HEK293 (cell line): Measurements from ENCODE around the gene NRF1.

Experiments used
- CTCF ChIA-PET: fragments of 350-600 bp; formaldehyde crosslinking; extraction: SDS; loops from one replicate; lab custom pipeline; 2021; ENCODE audit warnings: antibody characterized with exemption; lab: Yijun Ruan, JAX
- POLR2A ChIA-PET: fragments of 300-600 bp; formaldehyde crosslinking; extraction: SDS; loops from one replicate; lab custom pipeline; 2020; ENCODE audit warnings: antibody characterized with exemption, inconsistent platforms; lab: Yijun Ruan, JAX
- H3K27ac ChIP-seq: fragments of 200-500 bp; sonication (Bioruptor generic); 2 replicates; pipeline ENCODE4 v1.5.1; 2014; ENCODE audit warnings: low read depth, low read length, control low read depth, inconsistent platforms; ENCODE audit errors: extremely low read depth
- H3K36me3 ChIP-seq, 2 experiments: fragments of 200-500 bp in 1 of 2; sonication (Bioruptor generic) in 1 of 2; 1 replicate in 1 of 2; 2 replicates in 1 of 2; pipeline ENCODE4 v1.5.1; 2014 to 2017; ENCODE audit warnings: inconsistent platforms in 2 of 2, low read length in 2 of 2; ENCODE audit not compliant: control insufficient read depth in 2 of 2, insufficient read depth in 1 of 2
- H3K4me1 ChIP-seq: fragments of 200-500 bp; sonication (Bioruptor generic); 2 replicates; pipeline ENCODE4 v1.5.1; 2014; ENCODE audit warnings: mild to moderate bottlenecking, low read length, inconsistent platforms; ENCODE audit not compliant: control insufficient read depth, insufficient read depth
- H3K4me3 ChIP-seq: 2 replicates; pipeline ENCODE4 v1.5.1; 2011; ENCODE audit warnings: low read depth, mild to moderate bottlenecking, control low read depth, low read length, moderate library complexity
- H3K9me3 ChIP-seq: fragments of 200-500 bp; sonication (Bioruptor generic); 2 replicates; pipeline ENCODE4 v1.5.1; 2014; ENCODE audit warnings: low read depth, low read length, inconsistent platforms; ENCODE audit not compliant: control insufficient read depth, insufficient read depth
- IKZF3 ChIP-seq: fragments of 450-650 bp; IDR thresholded peaks from 2 replicates; pipeline ENCODE4 v1.5.0; 2018; ENCODE audit warnings: missing biosample characterization, mild to moderate bottlenecking, missing genetic modification characterization, moderate library complexity
- PRDM1 ChIP-seq: fragments of 450-650 bp; formaldehyde crosslinking; IDR thresholded peaks from 2 replicates; pipeline ENCODE4; 2016; ENCODE audit warnings: missing biosample characterization, missing genetic modification characterization
- SP2 ChIP-seq: fragments of 450-650 bp; formaldehyde crosslinking; IDR thresholded peaks from 2 replicates; pipeline ENCODE4 v1.5.1; 2016; ENCODE audit warnings: missing biosample characterization, missing genetic modification characterization
- ZBTB1 ChIP-seq: fragments of 450-650 bp; formaldehyde crosslinking; IDR thresholded peaks from 2 replicates; pipeline ENCODE4 v1.5.1; 2016; ENCODE audit warnings: missing biosample characterization, missing genetic modification characterization
- ZNF214 ChIP-seq: fragments of 450-650 bp; formaldehyde crosslinking; IDR thresholded peaks from 2 replicates; pipeline ENCODE4 v1.5.1; 2017; ENCODE audit warnings: missing biosample characterization, mild to moderate bottlenecking, missing genetic modification characterization, borderline replicate concordance
- ZNF274 ChIP-seq, 2 experiments: fragments of 200-500 bp in 1 of 2; fragments of 450-650 bp in 1 of 2; sonication (Bioruptor generic) in 1 of 2; formaldehyde crosslinking in 1 of 2; IDR thresholded peaks; 2 replicates each; pipeline versions ENCODE4 v1.5.1 to v1.6.1; 2014 to 2016; ENCODE audit warnings: borderline replicate concordance in 1 of 2, inconsistent platforms in 1 of 2, low read length in 1 of 2, missing biosample characterization in 1 of 2, missing genetic modification characterization in 1 of 2
- ZNF335 ChIP-seq: fragments of 450-650 bp; formaldehyde crosslinking; conservative IDR thresholded peaks from 2 replicates; pipeline ENCODE4 v1.5.1; 2016; ENCODE audit warnings: missing biosample characterization, missing genetic modification characterization
- ZNF394 ChIP-seq: fragments of 450-650 bp; formaldehyde crosslinking; IDR thresholded peaks from 2 replicates; pipeline ENCODE4 v1.5.1; 2016; ENCODE audit warnings: missing biosample characterization, missing genetic modification characterization, mild to moderate bottlenecking, moderate library complexity, borderline replicate concordance
- ZNF830 ChIP-seq: fragments of 450-650 bp; IDR thresholded peaks from 2 replicates; pipeline ENCODE4 v1.5.0; 2018; ENCODE audit warnings: missing biosample characterization, missing genetic modification characterization, low read depth, mild to moderate bottlenecking, moderate library complexity
- TF ChIP-seq, protein P1 (sequence below): fragments of 450-650 bp; formaldehyde crosslinking; IDR thresholded peaks from 2 replicates; pipeline ENCODE4 v1.5.1; 2017; ENCODE audit warnings: missing biosample characterization, missing genetic modification characterization
- TF ChIP-seq, protein P2 (sequence below): fragments of 450-650 bp; formaldehyde crosslinking; IDR thresholded peaks from 2 replicates; pipeline ENCODE4 v1.5.1; 2016; ENCODE audit warnings: missing biosample characterization, missing genetic modification characterization
- TF ChIP-seq, protein P3 (sequence below): fragments of 450-650 bp; formaldehyde crosslinking; IDR thresholded peaks from 2 replicates; pipeline ENCODE4 v1.5.1; 2016; ENCODE audit warnings: missing biosample characterization, missing genetic modification characterization
- TF ChIP-seq, protein P4 (sequence below): fragments of 450-650 bp; formaldehyde crosslinking; IDR thresholded peaks from 2 replicates; pipeline ENCODE4 v1.5.1; 2016; ENCODE audit warnings: missing biosample characterization, missing genetic modification characterization, low read depth
- TF ChIP-seq, protein P5 (sequence below): fragments of 450-650 bp; formaldehyde crosslinking; IDR thresholded peaks from 2 replicates; pipeline ENCODE4 v1.5.1; 2016; ENCODE audit warnings: missing biosample characterization, missing genetic modification characterization
- TF ChIP-seq, protein P6 (sequence below): fragments of 450-650 bp; formaldehyde crosslinking; IDR thresholded peaks from 2 replicates; pipeline ENCODE4 v1.5.1; 2016; ENCODE audit warnings: missing biosample characterization, missing genetic modification characterization
- TF ChIP-seq, protein P7 (sequence below): fragments of 450-650 bp; formaldehyde crosslinking; IDR thresholded peaks from 2 replicates; pipeline ENCODE4; 2016; ENCODE audit warnings: missing biosample characterization, missing genetic modification characterization
- TF ChIP-seq, protein P8 (sequence below): fragments of 450-650 bp; formaldehyde crosslinking; IDR thresholded peaks from 2 replicates; pipeline ENCODE4 v1.5.0; 2017; ENCODE audit warnings: missing biosample characterization, missing genetic modification characterization, borderline replicate concordance

The NRF1 gene

DNA sequence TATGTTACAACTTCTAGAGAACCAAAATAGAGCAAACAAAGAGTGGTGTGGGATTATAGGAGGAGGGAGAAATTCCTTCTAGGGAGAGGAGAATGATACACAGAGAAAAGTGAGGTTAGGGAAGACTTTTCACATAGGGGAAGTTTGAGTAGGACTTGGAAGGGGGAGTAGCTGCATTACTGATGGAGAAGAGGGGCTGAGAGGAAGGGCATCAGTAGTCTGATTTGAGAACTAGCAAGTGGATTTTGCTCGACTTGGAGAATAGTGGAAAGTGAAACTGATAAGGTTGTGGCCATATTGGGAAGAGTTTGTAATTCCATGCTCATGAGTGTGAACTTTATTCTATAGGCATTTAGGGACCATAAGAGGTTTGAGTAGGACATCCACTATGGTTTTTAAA is 6.1 kb downstream of the NRF1 start:
- H3K36me3 ChIP-seq: no peaks in the 10 kb centered on the region
- CTCF ChIA-PET: interaction anchor here (1.0 to 1.3 kb wide), 2 partner anchors 10 to 27 kb away, joined by 4 to 9 read pairs; no protein-coding TSS in a partner anchor
- H3K4me1 ChIP-seq: peaks cover 28% of the 10 kb centered on the region
- no peaks in the 10 kb centered on the region for H3K9me3 ChIP-seq
- H3K4me3 ChIP-seq: no peak overlapping the region
- POLR2A ChIA-PET: no interaction called here
- TF ChIP-seq PRDM1 (tag by site-specific recombination): peak; percentile 65
- TF ChIP-seq, protein P1, sequence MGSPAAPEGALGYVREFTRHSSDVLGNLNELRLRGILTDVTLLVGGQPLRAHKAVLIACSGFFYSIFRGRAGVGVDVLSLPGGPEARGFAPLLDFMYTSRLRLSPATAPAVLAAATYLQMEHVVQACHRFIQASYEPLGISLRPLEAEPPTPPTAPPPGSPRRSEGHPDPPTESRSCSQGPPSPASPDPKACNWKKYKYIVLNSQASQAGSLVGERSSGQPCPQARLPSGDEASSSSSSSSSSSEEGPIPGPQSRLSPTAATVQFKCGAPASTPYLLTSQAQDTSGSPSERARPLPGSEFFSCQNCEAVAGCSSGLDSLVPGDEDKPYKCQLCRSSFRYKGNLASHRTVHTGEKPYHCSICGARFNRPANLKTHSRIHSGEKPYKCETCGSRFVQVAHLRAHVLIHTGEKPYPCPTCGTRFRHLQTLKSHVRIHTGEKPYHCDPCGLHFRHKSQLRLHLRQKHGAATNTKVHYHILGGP: no peak
- TF ChIP-seq ZNF394 (tag by site-specific recombination): peak; percentile 76
- TF ChIP-seq, protein P2, sequence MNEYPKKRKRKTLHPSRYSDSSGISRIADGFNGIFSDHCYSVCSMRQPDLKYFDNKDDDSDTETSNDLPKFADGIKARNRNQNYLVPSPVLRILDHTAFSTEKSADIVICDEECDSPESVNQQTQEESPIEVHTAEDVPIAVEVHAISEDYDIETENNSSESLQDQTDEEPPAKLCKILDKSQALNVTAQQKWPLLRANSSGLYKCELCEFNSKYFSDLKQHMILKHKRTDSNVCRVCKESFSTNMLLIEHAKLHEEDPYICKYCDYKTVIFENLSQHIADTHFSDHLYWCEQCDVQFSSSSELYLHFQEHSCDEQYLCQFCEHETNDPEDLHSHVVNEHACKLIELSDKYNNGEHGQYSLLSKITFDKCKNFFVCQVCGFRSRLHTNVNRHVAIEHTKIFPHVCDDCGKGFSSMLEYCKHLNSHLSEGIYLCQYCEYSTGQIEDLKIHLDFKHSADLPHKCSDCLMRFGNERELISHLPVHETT: no peak
- no peak overlapping the region for H3K27ac ChIP-seq

DNA sequence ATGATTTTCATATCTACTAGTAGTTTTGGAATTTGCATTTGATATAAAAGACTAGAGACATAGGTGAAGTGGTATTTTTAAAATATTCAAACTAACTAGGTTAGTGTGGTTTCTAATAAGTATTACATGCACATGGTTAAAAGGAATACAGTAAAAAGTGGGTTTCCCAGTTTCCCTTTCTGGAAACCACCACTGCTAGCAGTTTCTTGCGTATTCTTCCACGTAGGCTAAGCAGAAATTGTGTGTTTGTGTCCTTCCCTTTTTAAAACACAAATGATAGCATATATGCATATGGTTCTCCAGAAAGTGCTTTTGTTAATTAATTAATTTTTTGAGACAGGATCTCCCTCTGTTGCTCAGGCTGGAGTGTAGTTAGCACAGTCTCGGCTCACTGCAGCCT is 15.4 kb downstream of the NRF1 start:
- H3K27ac ChIP-seq: no peak overlapping the region
- no peak overlapping the region for H3K4me3 ChIP-seq
- CTCF ChIA-PET: interaction anchor here (0.5 kb wide), 1 partner anchor 522 kb away, joined by 3 read pairs; no protein-coding TSS in a partner anchor
- H3K4me1 ChIP-seq: peaks cover 4% of the 10 kb centered on the region; the same call in 1 of the 2 replicates
- POLR2A ChIA-PET: no interaction called here
- H3K36me3 ChIP-seq: no peaks in the 10 kb centered on the region; a peak in 1 of 3 replicates
- no peaks in the 10 kb centered on the region for H3K9me3 ChIP-seq
- TF ChIP-seq ZNF335 (tag by site-specific recombination) (no peak), ZNF830 (tag by site-specific recombination) (no peak), SP2 (tag by site-specific recombination) (no peak), ZNF274 (IDR thresholded peaks at IDR 0.05; ENCODE audit: low read length) (no peak), ZNF274 (tag by site-specific recombination; IDR thresholded peaks at IDR 0.05; ENCODE audit: borderline replicate concordance) (no peak), ZBTB1 (tag by site-specific recombination) (no peak), ZNF214 (tag by site-specific recombination) (no peak), IKZF3 (no peak)
- TF ChIP-seq, protein P3, sequence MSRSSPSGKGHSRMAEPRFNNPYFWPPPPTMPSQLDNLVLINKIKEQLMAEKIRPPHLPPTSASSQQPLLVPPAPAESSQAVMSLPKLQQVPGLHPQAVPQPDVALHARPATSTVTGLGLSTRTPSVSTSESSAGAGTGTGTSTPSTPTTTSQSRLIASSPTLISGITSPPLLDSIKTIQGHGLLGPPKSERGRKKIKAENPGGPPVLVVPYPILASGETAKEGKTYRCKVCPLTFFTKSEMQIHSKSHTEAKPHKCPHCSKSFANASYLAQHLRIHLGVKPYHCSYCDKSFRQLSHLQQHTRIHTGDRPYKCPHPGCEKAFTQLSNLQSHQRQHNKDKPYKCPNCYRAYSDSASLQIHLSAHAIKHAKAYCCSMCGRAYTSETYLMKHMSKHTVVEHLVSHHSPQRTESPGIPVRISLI (tag by site-specific recombination): no peak
- TF ChIP-seq, protein P4, sequence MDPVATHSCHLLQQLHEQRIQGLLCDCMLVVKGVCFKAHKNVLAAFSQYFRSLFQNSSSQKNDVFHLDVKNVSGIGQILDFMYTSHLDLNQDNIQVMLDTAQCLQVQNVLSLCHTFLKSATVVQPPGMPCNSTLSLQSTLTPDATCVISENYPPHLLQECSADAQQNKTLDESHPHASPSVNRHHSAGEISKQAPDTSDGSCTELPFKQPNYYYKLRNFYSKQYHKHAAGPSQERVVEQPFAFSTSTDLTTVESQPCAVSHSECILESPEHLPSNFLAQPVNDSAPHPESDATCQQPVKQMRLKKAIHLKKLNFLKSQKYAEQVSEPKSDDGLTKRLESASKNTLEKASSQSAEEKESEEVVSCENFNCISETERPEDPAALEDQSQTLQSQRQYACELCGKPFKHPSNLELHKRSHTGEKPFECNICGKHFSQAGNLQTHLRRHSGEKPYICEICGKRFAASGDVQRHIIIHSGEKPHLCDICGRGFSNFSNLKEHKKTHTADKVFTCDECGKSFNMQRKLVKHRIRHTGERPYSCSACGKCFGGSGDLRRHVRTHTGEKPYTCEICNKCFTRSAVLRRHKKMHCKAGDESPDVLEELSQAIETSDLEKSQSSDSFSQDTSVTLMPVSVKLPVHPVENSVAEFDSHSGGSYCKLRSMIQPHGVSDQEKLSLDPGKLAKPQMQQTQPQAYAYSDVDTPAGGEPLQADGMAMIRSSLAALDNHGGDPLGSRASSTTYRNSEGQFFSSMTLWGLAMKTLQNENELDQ (tag by site-specific recombination): no peak
- TF ChIP-seq, protein P5, sequence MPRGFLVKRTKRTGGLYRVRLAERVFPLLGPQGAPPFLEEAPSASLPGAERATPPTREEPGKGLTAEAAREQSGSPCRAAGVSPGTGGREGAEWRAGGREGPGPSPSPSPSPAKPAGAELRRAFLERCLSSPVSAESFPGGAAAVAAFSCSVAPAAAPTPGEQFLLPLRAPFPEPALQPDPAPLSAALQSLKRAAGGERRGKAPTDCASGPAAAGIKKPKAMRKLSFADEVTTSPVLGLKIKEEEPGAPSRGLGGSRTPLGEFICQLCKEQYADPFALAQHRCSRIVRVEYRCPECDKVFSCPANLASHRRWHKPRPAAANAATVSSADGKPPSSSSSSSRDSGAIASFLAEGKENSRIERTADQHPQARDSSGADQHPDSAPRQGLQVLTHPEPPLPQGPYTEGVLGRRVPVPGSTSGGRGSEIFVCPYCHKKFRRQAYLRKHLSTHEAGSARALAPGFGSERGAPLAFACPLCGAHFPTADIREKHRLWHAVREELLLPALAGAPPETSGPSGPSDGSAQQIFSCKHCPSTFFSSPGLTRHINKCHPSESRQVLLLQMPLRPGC (tag by site-specific recombination): no peak
- TF ChIP-seq, protein P6, sequence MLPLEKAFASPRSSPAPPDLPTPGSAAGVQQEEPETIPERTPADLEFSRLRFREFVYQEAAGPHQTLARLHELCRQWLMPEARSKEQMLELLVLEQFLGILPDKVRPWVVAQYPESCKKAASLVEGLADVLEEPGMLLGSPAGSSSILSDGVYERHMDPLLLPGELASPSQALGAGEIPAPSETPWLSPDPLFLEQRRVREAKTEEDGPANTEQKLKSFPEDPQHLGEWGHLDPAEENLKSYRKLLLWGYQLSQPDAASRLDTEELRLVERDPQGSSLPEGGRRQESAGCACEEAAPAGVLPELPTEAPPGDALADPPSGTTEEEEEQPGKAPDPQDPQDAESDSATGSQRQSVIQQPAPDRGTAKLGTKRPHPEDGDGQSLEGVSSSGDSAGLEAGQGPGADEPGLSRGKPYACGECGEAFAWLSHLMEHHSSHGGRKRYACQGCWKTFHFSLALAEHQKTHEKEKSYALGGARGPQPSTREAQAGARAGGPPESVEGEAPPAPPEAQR (tag by site-specific recombination): no peak
- TF ChIP-seq, protein P7, sequence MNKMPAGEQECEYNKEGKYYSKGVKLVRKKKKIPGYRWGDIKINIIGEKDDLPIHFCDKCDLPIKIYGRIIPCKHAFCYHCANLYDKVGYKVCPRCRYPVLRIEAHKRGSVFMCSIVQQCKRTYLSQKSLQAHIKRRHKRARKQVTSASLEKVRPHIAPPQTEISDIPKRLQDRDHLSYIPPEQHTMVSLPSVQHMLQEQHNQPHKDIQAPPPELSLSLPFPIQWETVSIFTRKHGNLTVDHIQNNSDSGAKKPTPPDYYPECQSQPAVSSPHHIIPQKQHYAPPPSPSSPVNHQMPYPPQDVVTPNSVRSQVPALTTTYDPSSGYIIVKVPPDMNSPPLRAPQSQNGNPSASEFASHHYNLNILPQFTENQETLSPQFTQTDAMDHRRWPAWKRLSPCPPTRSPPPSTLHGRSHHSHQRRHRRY (tag by site-specific recombination): no peak
- TF ChIP-seq, protein P8, sequence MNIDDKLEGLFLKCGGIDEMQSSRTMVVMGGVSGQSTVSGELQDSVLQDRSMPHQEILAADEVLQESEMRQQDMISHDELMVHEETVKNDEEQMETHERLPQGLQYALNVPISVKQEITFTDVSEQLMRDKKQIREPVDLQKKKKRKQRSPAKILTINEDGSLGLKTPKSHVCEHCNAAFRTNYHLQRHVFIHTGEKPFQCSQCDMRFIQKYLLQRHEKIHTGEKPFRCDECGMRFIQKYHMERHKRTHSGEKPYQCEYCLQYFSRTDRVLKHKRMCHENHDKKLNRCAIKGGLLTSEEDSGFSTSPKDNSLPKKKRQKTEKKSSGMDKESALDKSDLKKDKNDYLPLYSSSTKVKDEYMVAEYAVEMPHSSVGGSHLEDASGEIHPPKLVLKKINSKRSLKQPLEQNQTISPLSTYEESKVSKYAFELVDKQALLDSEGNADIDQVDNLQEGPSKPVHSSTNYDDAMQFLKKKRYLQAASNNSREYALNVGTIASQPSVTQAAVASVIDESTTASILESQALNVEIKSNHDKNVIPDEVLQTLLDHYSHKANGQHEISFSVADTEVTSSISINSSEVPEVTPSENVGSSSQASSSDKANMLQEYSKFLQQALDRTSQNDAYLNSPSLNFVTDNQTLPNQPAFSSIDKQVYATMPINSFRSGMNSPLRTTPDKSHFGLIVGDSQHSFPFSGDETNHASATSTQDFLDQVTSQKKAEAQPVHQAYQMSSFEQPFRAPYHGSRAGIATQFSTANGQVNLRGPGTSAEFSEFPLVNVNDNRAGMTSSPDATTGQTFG: no peak
